KMS-11 (cell line): ENCODE data around the gene CACNB1.

ENCODE experiments used
- H2AFZ ChIP-seq: fragments of 200-600 bp; sonication (generic); 2 replicates; pipeline ENCODE4 v1.6.1; 2016; ENCODE audit warnings: antibody characterized with exemption, mixed run types, low read depth
- H3K27ac ChIP-seq: fragments of 200-600 bp; sonication (generic); 2 replicates; pipeline ENCODE4 v1.6.1; 2016; ENCODE audit warnings: mild to moderate bottlenecking, mixed run types
- H3K27me3 ChIP-seq: fragments of 200-600 bp; sonication (generic); 2 replicates; pipeline ENCODE4 v1.6.1; 2017; ENCODE audit warnings: mild to moderate bottlenecking, low read depth, mixed run types, moderate library complexity; ENCODE audit not compliant: insufficient read depth
- H3K36me3 ChIP-seq: fragments of 200-600 bp; sonication (generic); 2 replicates; pipeline ENCODE4 v1.6.1; 2017; ENCODE audit warnings: mild to moderate bottlenecking, mixed run types; ENCODE audit not compliant: insufficient read depth
- H3K4me1 ChIP-seq: fragments of 200-600 bp; sonication (generic); 2 replicates; pipeline ENCODE4 v1.6.1; 2016; ENCODE audit warnings: mild to moderate bottlenecking, low read depth, mixed run types; ENCODE audit not compliant: poor library complexity, severe bottlenecking
- H3K4me2 ChIP-seq: fragments of 200-600 bp; sonication (generic); 2 replicates; pipeline ENCODE4 v1.7.0; 2016; ENCODE audit warnings: mild to moderate bottlenecking, mixed run types
- H3K4me3 ChIP-seq: fragments of 200-600 bp; sonication (generic); IDR thresholded peaks from 2 replicates; pipeline ENCODE4 v1.6.1; 2017; ENCODE audit warnings: low read depth, low read length, mixed read lengths; ENCODE audit not compliant: insufficient read depth
- H3K79me2 ChIP-seq: fragments of 200-600 bp; sonication (generic); 2 replicates; pipeline ENCODE4 v1.6.1; 2016; ENCODE audit warnings: low read depth, mixed run types; ENCODE audit not compliant: insufficient read depth
- H3K9ac ChIP-seq: fragments of 200-600 bp; sonication (generic); 2 replicates; pipeline ENCODE4 v1.6.1; 2016; ENCODE audit warnings: mild to moderate bottlenecking, mixed run types
- H4K20me1 ChIP-seq: fragments of 200-600 bp; sonication (generic); 2 replicates; pipeline ENCODE4 v1.6.1; 2016; ENCODE audit warnings: mild to moderate bottlenecking, mixed run types; ENCODE audit not compliant: insufficient read depth
- TF ChIP-seq, protein P1 (sequence below): fragments of 200-600 bp; sonication (generic); conservative IDR thresholded peaks from 2 replicates; pipeline ENCODE4 v1.6.1; 2017; ENCODE audit warnings: low read depth, mild to moderate bottlenecking, antibody characterized with exemption, low read length, moderate library complexity, mixed read lengths

Gene CACNB1

DNA sequence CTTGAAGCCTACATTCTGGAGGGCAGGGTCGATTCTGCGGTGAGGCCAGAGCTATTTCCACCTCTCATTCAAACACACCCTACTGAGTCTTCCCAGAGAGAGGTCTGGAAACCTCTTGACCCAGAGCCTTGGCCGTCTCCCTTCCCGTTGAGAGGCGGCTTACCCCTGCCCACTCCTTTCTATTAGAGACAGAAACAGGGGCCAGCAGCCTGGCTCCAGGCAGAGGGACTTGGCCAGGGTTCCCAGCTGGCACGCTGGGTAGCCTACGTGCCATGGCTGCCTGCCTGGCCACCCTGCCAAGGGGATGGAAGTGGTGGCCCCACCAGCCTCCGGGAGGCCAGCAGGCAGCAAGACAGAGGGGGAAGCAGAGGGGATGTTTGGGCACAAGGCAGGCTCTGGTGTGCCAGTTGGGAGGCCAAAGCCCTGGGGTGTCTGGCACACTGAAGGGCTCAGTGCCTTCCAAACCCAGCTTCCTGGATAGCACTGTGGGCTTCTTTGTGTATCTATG is 22.2 kb upstream of the CACNB1 start:
- H3K4me3 ChIP-seq: no peak overlapping the region
- no peak overlapping the region for H3K9ac ChIP-seq
- no peak overlapping the region for H3K27ac ChIP-seq
- no peak overlapping the region for H3K4me2 ChIP-seq
- H4K20me1 ChIP-seq: no peaks in the 10 kb centered on the region
- H3K4me1 ChIP-seq: no peaks in the 10 kb centered on the region
- H3K79me2 ChIP-seq: no peaks in the 10 kb centered on the region
- H3K27me3 ChIP-seq: peaks cover 50% of the 10 kb centered on the region
- TF ChIP-seq, protein P1, sequence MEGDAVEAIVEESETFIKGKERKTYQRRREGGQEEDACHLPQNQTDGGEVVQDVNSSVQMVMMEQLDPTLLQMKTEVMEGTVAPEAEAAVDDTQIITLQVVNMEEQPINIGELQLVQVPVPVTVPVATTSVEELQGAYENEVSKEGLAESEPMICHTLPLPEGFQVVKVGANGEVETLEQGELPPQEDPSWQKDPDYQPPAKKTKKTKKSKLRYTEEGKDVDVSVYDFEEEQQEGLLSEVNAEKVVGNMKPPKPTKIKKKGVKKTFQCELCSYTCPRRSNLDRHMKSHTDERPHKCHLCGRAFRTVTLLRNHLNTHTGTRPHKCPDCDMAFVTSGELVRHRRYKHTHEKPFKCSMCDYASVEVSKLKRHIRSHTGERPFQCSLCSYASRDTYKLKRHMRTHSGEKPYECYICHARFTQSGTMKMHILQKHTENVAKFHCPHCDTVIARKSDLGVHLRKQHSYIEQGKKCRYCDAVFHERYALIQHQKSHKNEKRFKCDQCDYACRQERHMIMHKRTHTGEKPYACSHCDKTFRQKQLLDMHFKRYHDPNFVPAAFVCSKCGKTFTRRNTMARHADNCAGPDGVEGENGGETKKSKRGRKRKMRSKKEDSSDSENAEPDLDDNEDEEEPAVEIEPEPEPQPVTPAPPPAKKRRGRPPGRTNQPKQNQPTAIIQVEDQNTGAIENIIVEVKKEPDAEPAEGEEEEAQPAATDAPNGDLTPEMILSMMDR: no peak
- no peak overlapping the region for H2AFZ ChIP-seq
- no peaks in the 10 kb centered on the region for H3K36me3 ChIP-seq

DNA sequence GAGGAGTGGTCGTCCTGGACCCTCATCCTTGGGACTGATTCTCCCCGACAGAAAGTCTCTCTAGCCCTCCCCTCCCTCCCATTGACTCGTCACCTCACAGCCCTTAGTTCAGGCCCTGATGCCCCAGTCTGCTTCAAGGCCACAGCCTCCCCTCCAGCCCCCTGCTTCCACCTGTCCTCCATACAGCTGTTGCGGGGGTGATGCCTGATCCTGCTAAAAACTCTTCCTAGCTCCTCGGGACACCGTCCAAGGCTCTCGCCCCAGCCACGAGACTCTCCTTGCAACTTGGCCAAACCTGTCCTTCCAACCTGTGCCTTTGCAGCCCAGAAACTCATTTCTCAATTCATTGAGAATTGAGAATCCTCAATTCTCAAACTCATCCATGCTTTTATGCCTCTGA is 21.4 kb upstream of the CACNB1 start:
- TF ChIP-seq, protein P1: no peak
- Histone ChIP-seq H3K27me3 (peaks cover 42% of the 10 kb centered on the region), H3K79me2 (no peaks in the 10 kb centered on the region)

DNA sequence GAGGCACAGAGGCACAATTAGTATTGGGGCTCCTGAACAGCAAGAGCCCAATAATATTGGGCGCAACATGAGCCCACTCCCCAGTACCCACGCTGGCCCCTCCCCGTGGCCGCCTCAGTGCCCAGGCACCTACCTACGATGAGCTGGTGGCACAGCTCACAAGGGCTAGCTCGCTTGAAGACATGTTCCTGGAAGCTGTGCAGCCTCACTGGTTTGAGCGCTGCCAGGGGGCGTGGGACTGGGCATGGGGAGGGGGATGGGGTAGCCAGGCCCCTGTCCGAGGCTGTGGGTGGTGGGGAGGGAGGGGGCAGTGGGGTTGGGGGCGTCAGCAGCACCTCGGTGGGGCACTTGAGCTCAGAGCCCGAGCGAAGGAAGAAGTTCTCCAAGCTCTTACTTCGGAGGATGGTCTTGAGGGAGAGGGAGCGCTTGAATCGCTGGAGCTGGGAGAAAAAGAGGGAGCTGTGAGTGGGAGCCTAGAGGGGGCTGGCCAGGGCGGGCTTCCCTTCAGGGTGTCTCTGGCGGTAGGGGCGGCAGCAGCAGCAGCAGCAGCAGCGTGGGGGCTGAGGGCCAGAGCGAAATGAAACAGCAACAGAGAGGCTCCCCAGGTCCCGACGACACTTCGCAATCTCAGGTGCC is 20.4 kb upstream of the CACNB1 start:
- no peak overlapping the region for H3K27ac ChIP-seq
- H3K4me1 ChIP-seq: no peaks in the 10 kb centered on the region
- no peak overlapping the region for H2AFZ ChIP-seq
- peaks cover 34% of the 10 kb centered on the region for H3K27me3 ChIP-seq
- no peaks in the 10 kb centered on the region for H3K79me2 ChIP-seq
- TF ChIP-seq, protein P1: no peak
- H3K36me3 ChIP-seq: no peaks in the 10 kb centered on the region
- no peak overlapping the region for H3K4me3 ChIP-seq
- no peak overlapping the region for H3K9ac ChIP-seq
- no peaks in the 10 kb centered on the region for H4K20me1 ChIP-seq
- H3K4me2 ChIP-seq: no peak overlapping the region

More for the DNA sequence above, 21.4 kb upstream of the CACNB1 start:
- no peak overlapping the region for H3K9ac ChIP-seq
- H2AFZ ChIP-seq: no peak overlapping the region
- no peaks in the 10 kb centered on the region for H3K4me1 ChIP-seq
- no peak overlapping the region for H3K4me2 ChIP-seq
- no peaks in the 10 kb centered on the region for H4K20me1 ChIP-seq
- H3K36me3 ChIP-seq: no peaks in the 10 kb centered on the region
- no peak overlapping the region for H3K27ac ChIP-seq
- no peak overlapping the region for H3K4me3 ChIP-seq

DNA sequence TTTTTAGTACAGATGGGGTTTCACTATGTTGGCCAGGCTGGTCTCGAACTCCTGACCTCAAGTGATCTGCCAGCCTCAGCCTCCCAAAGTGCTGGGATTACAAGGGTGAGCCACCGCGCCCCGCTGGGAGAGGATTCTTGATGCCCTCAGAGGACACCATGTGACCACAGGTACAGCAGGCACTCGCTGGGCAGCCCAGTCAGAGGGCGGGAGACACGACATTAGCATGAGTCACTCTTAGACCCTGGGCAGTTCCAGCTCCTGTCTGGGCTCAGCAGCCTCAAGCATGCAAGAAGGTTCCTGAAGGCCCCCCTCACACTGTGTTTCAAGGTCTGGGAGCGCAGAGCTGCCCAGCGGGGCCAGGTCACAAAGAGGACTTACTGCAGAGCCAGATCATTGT is 16.4 kb upstream of the CACNB1 start:
- peaks cover 22% of the 10 kb centered on the region; the same call in 1 of the 2 replicates for H3K27me3 ChIP-seq
- TF ChIP-seq, protein P1: no peak

More for the DNA sequence above, 16.4 kb upstream of the CACNB1 start:
- H4K20me1 ChIP-seq: no peaks in the 10 kb centered on the region
- peaks cover 13% of the 10 kb centered on the region for H3K4me1 ChIP-seq
- H3K9ac ChIP-seq: no peak overlapping the region
- H2AFZ ChIP-seq: no peak overlapping the region
- no peaks in the 10 kb centered on the region for H3K36me3 ChIP-seq
- H3K79me2 ChIP-seq: no peaks in the 10 kb centered on the region
- no peak overlapping the region for H3K4me3 ChIP-seq
- no peak overlapping the region for H3K4me2 ChIP-seq
- no peak overlapping the region for H3K27ac ChIP-seq
